ENCODE measurements around the gene MS4A10. TPM values are rescaled to one million over a fixed set of nuclear protein-coding genes. Genes with fewer than 3 reads are reported as not detected.

MS4A10 gene
- total RNA-seq, 4 donors from 2014 or later = not detected

DNA sequence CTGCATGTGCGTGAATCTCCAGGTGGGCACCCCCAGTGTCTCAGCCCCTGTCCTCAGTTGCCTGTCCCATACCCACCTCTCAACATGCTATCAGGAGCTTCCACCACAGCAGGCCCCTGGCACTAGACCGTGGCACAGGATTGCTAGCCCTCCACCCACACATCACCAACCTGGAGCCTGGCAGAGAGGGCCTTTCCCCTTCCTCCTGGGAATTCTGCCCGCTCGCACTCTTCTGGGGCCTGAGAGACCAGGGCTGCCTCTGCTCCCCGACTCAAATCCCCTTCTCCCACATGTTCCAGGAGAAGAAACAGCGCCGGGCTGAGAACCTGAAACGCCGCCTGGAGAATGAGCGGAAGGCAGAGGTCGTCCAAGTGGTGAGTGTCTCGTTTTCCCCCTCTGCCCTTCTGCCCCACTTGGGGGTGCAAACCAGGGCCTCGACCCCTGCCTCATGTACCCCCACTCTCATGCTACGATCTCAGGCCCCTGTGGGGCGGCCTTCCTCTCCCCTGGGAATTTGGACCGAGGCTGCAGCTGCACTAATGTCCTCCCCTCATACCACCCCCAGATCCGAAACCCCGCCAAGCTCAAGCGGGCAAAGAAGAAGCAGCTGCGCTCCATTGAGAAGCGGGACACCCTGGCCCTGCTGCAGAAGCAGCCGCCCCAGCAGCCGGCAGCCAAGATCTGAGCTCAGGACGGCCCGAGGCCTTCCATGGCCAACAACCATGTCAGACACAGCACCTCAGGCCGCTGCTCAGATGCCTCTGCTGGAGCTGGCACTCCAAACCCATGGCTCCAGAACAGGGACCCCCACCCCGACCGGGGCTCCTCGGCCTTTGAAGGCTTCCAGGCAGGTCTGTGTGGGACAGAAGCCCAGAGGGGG is 64.7 kb downstream of the MS4A10 start:
- no peak for DNase-seq (ENCODE audit: low spot score)
- TF ChIP-seq, protein P1, sequence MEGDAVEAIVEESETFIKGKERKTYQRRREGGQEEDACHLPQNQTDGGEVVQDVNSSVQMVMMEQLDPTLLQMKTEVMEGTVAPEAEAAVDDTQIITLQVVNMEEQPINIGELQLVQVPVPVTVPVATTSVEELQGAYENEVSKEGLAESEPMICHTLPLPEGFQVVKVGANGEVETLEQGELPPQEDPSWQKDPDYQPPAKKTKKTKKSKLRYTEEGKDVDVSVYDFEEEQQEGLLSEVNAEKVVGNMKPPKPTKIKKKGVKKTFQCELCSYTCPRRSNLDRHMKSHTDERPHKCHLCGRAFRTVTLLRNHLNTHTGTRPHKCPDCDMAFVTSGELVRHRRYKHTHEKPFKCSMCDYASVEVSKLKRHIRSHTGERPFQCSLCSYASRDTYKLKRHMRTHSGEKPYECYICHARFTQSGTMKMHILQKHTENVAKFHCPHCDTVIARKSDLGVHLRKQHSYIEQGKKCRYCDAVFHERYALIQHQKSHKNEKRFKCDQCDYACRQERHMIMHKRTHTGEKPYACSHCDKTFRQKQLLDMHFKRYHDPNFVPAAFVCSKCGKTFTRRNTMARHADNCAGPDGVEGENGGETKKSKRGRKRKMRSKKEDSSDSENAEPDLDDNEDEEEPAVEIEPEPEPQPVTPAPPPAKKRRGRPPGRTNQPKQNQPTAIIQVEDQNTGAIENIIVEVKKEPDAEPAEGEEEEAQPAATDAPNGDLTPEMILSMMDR (IDR thresholded peaks at IDR 0.05) = no peak
- ATAC-seq (ENCODE audit: low FRiP score) = no peak

Other genes starting within 250 kb of the MS4A10 start
- not detected for gene MS4A8, start 85.7 kb upstream of the MS4A10 start, total RNA-seq
- not detected for gene MS4A18, start 60.6 kb upstream of the MS4A10 start, total RNA-seq
- gene MS4A15, start 28.5 kb upstream of the MS4A10 start, total RNA-seq = not detected
- gene CCDC86, start 56.8 kb downstream of the MS4A10 start, total RNA-seq = 10 to 100 TPM; 17.5 to 68.6 (median 22.5) TPM
- gene PTGDR2, start 70.6 kb downstream of the MS4A10 start, total RNA-seq = 1 to 10 TPM in 1 of 4 donors, under 1 TPM in 1, not detected in 2; 0.28 to 1.1 TPM
- gene ZP1, start 82.2 kb downstream of the MS4A10 start, total RNA-seq = 1 to 10 TPM in 2 of 4 donors, not detected in 2; 2.2 to 3.0 TPM
- gene PRPF19, start 121.3 kb downstream of the MS4A10 start, total RNA-seq = 10 to 100 TPM; 50.3 to 93.9 (median 58.0) TPM
- 100 to 1,000 TPM in 1 of 4 donors, 10 to 100 TPM in 3; 79.6 to 150 (median 88.7) TPM for gene TMEM109, start 128.8 kb downstream of the MS4A10 start, total RNA-seq
- gene TMEM132A, start 139.1 kb downstream of the MS4A10 start, total RNA-seq = 10 to 100 TPM in 1 of 4 donors, 1 to 10 TPM in 3; 2.9 to 11.3 (median 6.7) TPM
- gene SLC15A3, start 166.8 kb downstream of the MS4A10 start, total RNA-seq = 10 to 100 TPM; 17.6 to 56.0 (median 32.3) TPM
- gene CD6, start 186.3 kb downstream of the MS4A10 start, total RNA-seq = 1 to 10 TPM in 3 of 4 donors, under 1 TPM in 1; 0.79 to 6.5 (median 2.2) TPM